Measurements from ENCODE around the gene CD80. TPM values are rescaled to one million over a fixed set of nuclear protein-coding genes. Genes with fewer than 3 reads are reported as not detected.
A peak's percentile ranks its signal among the peaks of the same experiment; 100 is the strongest.

Gene CD80
- total and polyA plus RNA-seq, 9 of the 15 experiments (the other 6 are each of a cell fraction or from before 2014, with no cell fraction given), result 3.0 to 8.2 (median 5.7) TPM

- Histone ChIP-seq H4K20me1 (replicated peaks; ENCODE audit: control insufficient read depth, insufficient read depth, low read length) (no peaks in the 10 kb centered on the region), H3K4me2 (ENCODE audit: insufficient read depth, low read length) (no peak overlapping the region), H2AFZ (ENCODE audit: low read depth, low read length) (no peak overlapping the region), H3K4me1 (replicated peaks in 1 of 2; ENCODE audit: control insufficient read depth in 2 of 2, insufficient read depth in 2 of 2, low read length in 2 of 2) (peaks cover 4 to 5% of the 10 kb centered on the region in 2 experiments), H3K36me3 (ENCODE audit: control insufficient read depth, insufficient read depth, low read length) (no peaks in the 10 kb centered on the region), H3K9me1 (ENCODE audit: control insufficient read depth, insufficient read depth, low read length) (no peaks in the 10 kb centered on the region), H3K27me3 (ENCODE audit: control insufficient read depth in 2 of 2, insufficient read depth in 2 of 2, low read length in 2 of 2) (no peaks in the 10 kb centered on the region), H3K9me3 (replicated peaks; ENCODE audit: control insufficient read depth, insufficient read depth, low read depth, low read length) (no peaks in the 10 kb centered on the region), H3K9ac (ENCODE audit: insufficient read depth in 1 of 2, low read depth in 2 of 2, low read length in 2 of 2) (peak overlapping the region in 1 of 2 experiments; percentile 17; a peak in 1 of 4 replicates), H3K27ac (ENCODE audit: extremely low read depth, low read depth, low read length) (no peak overlapping the region), H3K4me3 (no peak overlapping the region), H3K79me2 (ENCODE audit: control insufficient read depth, insufficient read depth, low read length) (no peaks in the 10 kb centered on the region)
- BruUV-seq (replicated peaks), result no TSS peak
- in situ Hi-C loops (cut with MboI), result no loop called here
- ATAC-seq (no peak), FAIRE-seq (no peak), DNase-seq (ENCODE audit: extremely low read depth in 1 of 4, low spot score in 3 of 4) (no peak)
- intact Hi-C loops (cut with micrococcal nuclease), result loop anchor here (1.0 kb wide), 1 partner anchor 78 kb away; the partner anchor contains the start of gene COX17
- ChIA-PET POLR2A (interaction anchor here (0.6 kb wide), 1 partner anchor 42 kb away, joined by 3 read pairs; no protein-coding TSS in a partner anchor), CTCF (ENCODE audit: low intra/inter-chr PET ratio) (no interaction called here)
- 37% methylated on average over 5 of the region's 6 CpGs for WGBS (ENCODE audit: insufficient coverage, low coverage, missing lambda C conversion rate)
- TF ChIP-seq ZNF584 (CRISPR knock-in tag; IDR thresholded peaks at IDR 0.05; ENCODE audit: low read depth) (no peak), BRCA1 (IDR thresholded peaks at IDR 0.05) (no peak), BRCA1 (CRISPR knock-in tag; IDR thresholded peaks at IDR 0.05) (no peak), SMARCE1 (IDR thresholded peaks at IDR 0.05) (no peak), TFAM (CRISPR knock-in tag; conservative IDR thresholded peaks at IDR 0.05) (no peak), NFE2L1 (tag; IDR thresholded peaks at IDR 0.05; ENCODE audit: borderline replicate concordance, low read depth) (no peak), PHTF2 (CRISPR knock-in tag; IDR thresholded peaks at IDR 0.05) (no peak), SP1 (CRISPR knock-in tag; IDR thresholded peaks at IDR 0.05) (no peak), ZNF76 (CRISPR knock-in tag; IDR thresholded peaks at IDR 0.05; ENCODE audit: borderline replicate concordance) (no peak), HNRNPLL (IDR thresholded peaks at IDR 0.05; ENCODE audit: low read depth, low read length, poor library complexity, severe bottlenecking) (no peak), ZNF277 (CRISPR knock-in tag; IDR thresholded peaks at IDR 0.05; ENCODE audit: borderline replicate concordance) (no peak), ZNF354B (CRISPR knock-in tag; IDR thresholded peaks at IDR 0.05) (no peak)
These were observed 40.3 kb upstream of the CD80 start for GRCh38 chr3:119599558-119600174.

Data from K562 (cell line).